Naive thymus-derived CD4-positive, alpha-beta T cell (primary cell): ENCODE measurements around the gene MIAT. TPM values are rescaled to one million over a fixed set of nuclear protein-coding genes. Genes with fewer than 3 reads are reported as not detected.

Source experiments
- ATAC-seq: fragments of 150-1000 bp; cut with Tn5 transposase; 2 replicates; pipeline ENCODE4 v1.10.0; 2021; ENCODE audit warnings: mild to moderate bottlenecking, moderate library complexity
- CTCF ChIA-PET: fragments of 350-600 bp; sonication (Branson Sonifier 250); formaldehyde crosslinking; loops from one replicate; lab custom pipeline; 2021; ENCODE audit warnings: antibody characterized with exemption; lab: Charles Lee
- POLR2A ChIA-PET: fragments of 350-600 bp; sonication (Branson Sonifier 250); formaldehyde crosslinking; loops from one replicate; lab custom pipeline; 2021; ENCODE audit warnings: antibody characterized with exemption, inconsistent platforms; lab: Charles Lee
- DNase-seq, 9 donors: peaks; one replicate each; pipeline versions ENCODE4 v3.0.0 to v3.0.0-alpha.2; 2020 to 2022; ENCODE audit warnings: mixed read lengths in 1 of 9
- H3K27ac ChIP-seq: one replicate; pipeline ENCODE4 v1.7.0; 2013; ENCODE audit warnings: mild to moderate bottlenecking, low read depth, low read length, moderate library complexity
- H3K27me3 ChIP-seq, 2 donors: one replicate each; pipeline ENCODE4 v1.7.0; 2013; ENCODE audit warnings: low read length in 2 of 2, mild to moderate bottlenecking in 2 of 2, moderate library complexity in 2 of 2; ENCODE audit not compliant: control insufficient read depth in 2 of 2, insufficient read depth in 2 of 2
- H3K36me3 ChIP-seq, 3 experiments: 1 replicate in 2 of 3; 2 replicates in 1 of 3; pipeline ENCODE4 v1.7.0; 2013; ENCODE audit warnings: low read length in 3 of 3, mild to moderate bottlenecking in 3 of 3, moderate library complexity in 1 of 3; ENCODE audit not compliant: insufficient read depth in 3 of 3, control insufficient read depth in 2 of 3
- H3K4me1 ChIP-seq, 2 donors: one replicate each; pipeline ENCODE4 v1.7.0; 2013; ENCODE audit warnings: low read length in 2 of 2, mild to moderate bottlenecking in 2 of 2, moderate library complexity in 1 of 2; ENCODE audit not compliant: control insufficient read depth in 2 of 2, insufficient read depth in 2 of 2
- H3K4me3 ChIP-seq: 2 replicates; pipeline ENCODE4 v1.7.0; 2013; ENCODE audit warnings: mild to moderate bottlenecking, low read length
- H3K9me3 ChIP-seq, 3 experiments: 1 replicate in 2 of 3; 2 replicates in 1 of 3; pipeline ENCODE4 v1.7.0; 2013; ENCODE audit warnings: low read length in 3 of 3; ENCODE audit not compliant: control insufficient read depth in 2 of 3
- H3K27ac Mint-ChIP-seq, 9 donors: one replicate each; pipeline ENCODE4 v1.8.0; 2020 to 2022; ENCODE audit warnings: mixed read lengths in 9 of 9, mild to moderate bottlenecking in 8 of 9, moderate library complexity in 5 of 9, inconsistent platforms in 2 of 9
- H3K27me3 Mint-ChIP-seq, 5 donors: one replicate each; pipeline ENCODE4 v1.8.0; 2021 to 2022; ENCODE audit warnings: mixed read lengths in 5 of 5, mild to moderate bottlenecking in 1 of 5
- H3K36me3 Mint-ChIP-seq, 5 donors: one replicate each; pipeline ENCODE4 v1.8.0; 2020 to 2022; ENCODE audit warnings: mixed read lengths in 5 of 5, mild to moderate bottlenecking in 3 of 5, inconsistent platforms in 1 of 5
- H3K4me1 Mint-ChIP-seq, 7 donors: one replicate each; pipeline ENCODE4 v1.8.0; 2020 to 2022; ENCODE audit warnings: mixed read lengths in 7 of 7, mild to moderate bottlenecking in 3 of 7, inconsistent platforms in 1 of 7
- H3K4me3 Mint-ChIP-seq, 10 donors: one replicate each; pipeline ENCODE4 v1.8.0; 2020 to 2022; ENCODE audit warnings: mild to moderate bottlenecking in 10 of 10, mixed read lengths in 10 of 10, moderate library complexity in 6 of 10, inconsistent platforms in 2 of 10
- H3K9me3 Mint-ChIP-seq, 11 donors: one replicate each; pipeline ENCODE4 v1.8.0; 2020 to 2022; ENCODE audit warnings: mixed read lengths in 11 of 11, mild to moderate bottlenecking in 4 of 11, inconsistent platforms in 1 of 11, moderate library complexity in 1 of 11
- intact Hi-C, 2 donors: fragments of 100-400 bp; cut with micrococcal nuclease; formaldehyde crosslinking; loops; one replicate each; pipeline ENCODE4 v1.15.1; 2023
- polyA plus RNA-seq, 2 donors: library from polyadenylated mRNA; unstranded; fragments of 300-500 nt; fragmentation: Illumina TruSeq; gene quantifications; one replicate each; pipeline ENCODE4 v1.2.3, GENCODE V29; 2021
- total RNA-seq, 6 experiments: library from RNA in 5 of 6; stranded (reverse) in 5 of 6; gene quantifications; 1 replicate in 5 of 6; 2 replicates in 1 of 6; pipeline ENCODE4 v1.2.3 and lab custom pipeline; 2021 to 2026

MIAT gene
- total and polyA plus RNA-seq, 7 experiments from 2014 or later = 0.05 to 156 (median 35.8) TPM

DNA sequence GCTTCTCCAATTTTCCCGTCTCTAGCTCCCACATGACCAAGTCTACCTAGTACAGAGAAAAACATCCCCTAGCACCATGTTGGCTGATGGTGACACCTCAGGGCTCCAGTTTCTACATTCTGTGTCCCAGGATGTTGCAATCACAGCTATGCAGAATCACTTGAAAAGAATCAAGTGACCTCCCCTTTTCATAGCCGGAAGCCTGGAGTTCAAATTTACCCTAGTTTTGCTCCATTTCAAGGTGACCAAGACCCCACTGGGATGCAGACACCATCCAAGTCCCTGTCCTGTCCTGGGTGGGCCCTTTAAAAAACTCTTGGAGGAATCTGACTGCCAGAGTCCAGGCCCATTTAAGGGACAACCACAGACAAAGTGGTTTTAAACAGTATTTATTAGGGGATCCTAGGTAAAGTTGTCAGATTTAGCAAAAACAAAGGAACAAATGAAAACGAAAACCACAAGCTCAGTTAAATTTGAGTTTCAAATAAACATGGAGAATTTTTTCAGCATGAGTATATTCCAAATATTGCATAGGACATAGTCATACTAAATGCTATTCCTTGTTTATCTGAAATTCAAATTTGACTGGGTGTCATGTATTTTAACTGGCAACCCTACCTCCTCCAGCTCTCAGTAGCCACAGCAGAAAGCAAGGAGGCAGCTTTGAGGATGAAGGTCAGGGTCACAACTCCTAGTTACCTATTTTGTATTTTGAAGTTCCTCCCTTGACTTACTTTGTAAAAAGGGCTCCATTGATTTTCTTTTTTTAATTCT is 52.4 kb downstream of the MIAT start:
- Histone ChIP-seq H3K27ac (no peak overlapping the region), H3K27me3 (no peaks in the 10 kb centered on the region), H3K36me3 (peaks cover 0 to 47% (median 4%) of the 10 kb centered on the region in 3 experiments), H3K4me3 (no peak overlapping the region), H3K4me1 (peaks cover 0 to 7% of the 10 kb centered on the region in 2 donors), H3K9me3 (no peaks in the 10 kb centered on the region)
- Mint-ChIP-seq H3K27ac (peak overlapping the region in 2 of 9 donors; percentile 22 to 64), H3K36me3 (peaks cover 24 to 73% (median 32%) of the 10 kb centered on the region in 5 donors), H3K4me1 (peaks cover 10 to 59% (median 53%) of the 10 kb centered on the region in 7 donors), H3K27me3 (no peaks in the 10 kb centered on the region), H3K9me3 (peaks cover 0 to 12% (median 2%) of the 10 kb centered on the region in 11 donors), H3K4me3 (no peak overlapping the region)
- POLR2A ChIA-PET = no interaction called here
- ATAC-seq (no peak), DNase-seq (no peak)
- intact Hi-C loops = no loop called here
- CTCF ChIA-PET = no interaction called here

GRCh38 chr22:26711205-26711963 is 54.0 kb downstream of the MIAT start:
- peaks cover 22 to 71% (median 31%) of the 10 kb centered on the region in 5 donors for H3K36me3 Mint-ChIP-seq
- Histone ChIP-seq H3K9me3 (no peaks in the 10 kb centered on the region), H3K4me1 (no peaks in the 10 kb centered on the region), H3K27ac (peak overlapping the region; percentile 20), H3K36me3 (peaks cover 0 to 58% (median 4%) of the 10 kb centered on the region in 3 experiments), H3K27me3 (no peaks in the 10 kb centered on the region), H3K4me3 (no peak overlapping the region)
- POLR2A ChIA-PET = no interaction called here
- DNase-seq (no peak), ATAC-seq (peak; percentile 55)
- no peaks in the 10 kb centered on the region for H3K27me3 Mint-ChIP-seq
- H3K4me3 Mint-ChIP-seq = no peak overlapping the region
- H3K4me1 Mint-ChIP-seq = peaks cover 10 to 52% (median 44%) of the 10 kb centered on the region in 7 donors
- CTCF ChIA-PET = no interaction called here
- H3K27ac Mint-ChIP-seq = peak overlapping the region in 4 of 9 donors; percentile 48 to 88 (median 66)
- peaks cover 0 to 12% (median 2%) of the 10 kb centered on the region in 11 donors for H3K9me3 Mint-ChIP-seq
- intact Hi-C loops = no loop called here

GRCh38 chr22:26712158-26712557 is 54.8 kb downstream of the MIAT start:
- Mint-ChIP-seq H3K4me1 (peaks cover 10 to 52% (median 44%) of the 10 kb centered on the region in 7 donors), H3K36me3 (peaks cover 19 to 70% (median 34%) of the 10 kb centered on the region in 5 donors)
- POLR2A ChIA-PET = no interaction called here

GRCh38 chr22:26713823-26714449 is 56.5 kb downstream of the MIAT start:
- Mint-ChIP-seq H3K27ac (peak overlapping the region in 2 of 9 donors; percentile 40 to 45), H3K9me3 (peaks cover 0 to 2% (median 0%) of the 10 kb centered on the region in 11 donors), H3K4me1 (peaks cover 14 to 47% (median 32%) of the 10 kb centered on the region in 7 donors), H3K4me3 (no peak overlapping the region), H3K36me3 (peaks cover 5 to 64% (median 22%) of the 10 kb centered on the region in 5 donors), H3K27me3 (no peaks in the 10 kb centered on the region)
- no peak for ATAC-seq
- no peaks in the 10 kb centered on the region for H3K4me1 ChIP-seq
- peaks cover under 1 to 65% (median 18%) of the 10 kb centered on the region in 3 experiments for H3K36me3 ChIP-seq
- no peak overlapping the region for H3K27ac ChIP-seq
- no peaks in the 10 kb centered on the region for H3K9me3 ChIP-seq
- H3K27me3 ChIP-seq = no peaks in the 10 kb centered on the region
- H3K4me3 ChIP-seq = no peak overlapping the region
- POLR2A ChIA-PET = no interaction called here
- no peak for DNase-seq
- CTCF ChIA-PET = no interaction called here
- intact Hi-C loops = no loop called here

More at GRCh38 chr22:26712158-26712557, 54.8 kb downstream of the MIAT start:
- H3K27me3 ChIP-seq = no peaks in the 10 kb centered on the region
- no peak overlapping the region for H3K27ac ChIP-seq
- Mint-ChIP-seq H3K27ac (peak overlapping the region in 1 of 9 donors; percentile 11), H3K27me3 (no peaks in the 10 kb centered on the region), H3K9me3 (peaks cover 0 to 7% (median 2%) of the 10 kb centered on the region in 11 donors), H3K4me3 (peak overlapping the region in 1 of 10 donors; percentile 29)
- intact Hi-C loops = no loop called here
- CTCF ChIA-PET = no interaction called here
- ATAC-seq = no peak
- H3K36me3 ChIP-seq = peaks cover 0 to 56% (median 4%) of the 10 kb centered on the region in 3 experiments
- H3K4me3 ChIP-seq = no peak overlapping the region
- H3K9me3 ChIP-seq = no peaks in the 10 kb centered on the region
- H3K4me1 ChIP-seq = no peaks in the 10 kb centered on the region
- no peak for DNase-seq

GRCh38 chr22:26714971-26715370 is 57.6 kb downstream of the MIAT start:
- no peak overlapping the region for H3K27ac ChIP-seq
- peaks cover 0 to 2% (median 0%) of the 10 kb centered on the region in 11 donors for H3K9me3 Mint-ChIP-seq
- peaks cover 14 to 48% (median 31%) of the 10 kb centered on the region in 7 donors for H3K4me1 Mint-ChIP-seq
- no peak for DNase-seq
- H3K9me3 ChIP-seq = no peaks in the 10 kb centered on the region
- ChIA-PET POLR2A (no interaction called here), CTCF (no interaction called here)
- ATAC-seq = no peak
- peaks cover 5 to 74% (median 17%) of the 10 kb centered on the region in 3 experiments for H3K36me3 ChIP-seq
- H3K27ac Mint-ChIP-seq = peak overlapping the region in 1 of 9 donors; percentile 33
- no peaks in the 10 kb centered on the region for H3K4me1 ChIP-seq
- intact Hi-C loops = no loop called here
- H3K36me3 Mint-ChIP-seq = peaks cover 5 to 64% (median 26%) of the 10 kb centered on the region in 5 donors
- peak overlapping the region in 1 of 10 donors; percentile 3 for H3K4me3 Mint-ChIP-seq
- H3K4me3 ChIP-seq = no peak overlapping the region
- no peaks in the 10 kb centered on the region for H3K27me3 ChIP-seq
- H3K27me3 Mint-ChIP-seq = no peaks in the 10 kb centered on the region

DNA sequence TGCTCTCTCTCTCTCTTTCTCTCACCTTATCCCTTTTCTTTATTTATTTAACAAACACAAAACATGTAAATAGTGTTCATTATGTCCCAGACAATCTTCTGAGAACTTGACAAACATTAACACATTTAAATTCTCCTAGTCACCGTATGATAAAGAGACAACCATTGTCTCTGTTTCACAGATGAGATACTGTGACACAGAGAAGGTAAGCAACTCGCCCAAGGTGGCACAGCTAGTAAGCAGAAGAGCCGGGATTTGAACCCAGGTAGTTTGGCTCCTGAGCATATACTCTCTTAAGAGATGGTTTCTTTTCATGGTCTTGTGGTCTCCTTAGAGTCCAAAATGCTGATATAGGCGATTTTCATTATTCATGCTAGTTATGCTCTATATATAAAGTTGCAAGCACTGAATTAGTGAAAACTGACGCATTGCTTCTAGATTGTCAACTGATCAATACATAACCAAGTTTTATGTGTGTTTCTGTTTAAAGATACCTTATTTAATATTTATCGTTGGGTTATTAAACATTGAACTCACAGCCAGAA is 58.1 kb downstream of the MIAT start:
- peak overlapping the region in 2 of 9 donors; percentile 33 to 75 for H3K27ac Mint-ChIP-seq
- ATAC-seq (no peak), DNase-seq (no peak)
- no peak overlapping the region for H3K27ac ChIP-seq
- ChIA-PET POLR2A (no interaction called here), CTCF (no interaction called here)
- intact Hi-C loops = no loop called here
- no peak overlapping the region for H3K4me3 ChIP-seq
- no peaks in the 10 kb centered on the region for H3K27me3 ChIP-seq
- H3K36me3 ChIP-seq = peaks cover 5 to 77% (median 20%) of the 10 kb centered on the region in 3 experiments
- no peaks in the 10 kb centered on the region for H3K4me1 ChIP-seq
- H3K27me3 Mint-ChIP-seq = no peaks in the 10 kb centered on the region
- H3K9me3 Mint-ChIP-seq = peaks cover 0 to 2% (median 0%) of the 10 kb centered on the region in 11 donors
- peaks cover 5 to 65% (median 30%) of the 10 kb centered on the region in 5 donors for H3K36me3 Mint-ChIP-seq
- peaks cover 14 to 45% (median 27%) of the 10 kb centered on the region in 7 donors for H3K4me1 Mint-ChIP-seq
- H3K9me3 ChIP-seq = no peaks in the 10 kb centered on the region
- peak overlapping the region in 1 of 10 donors; percentile 3 for H3K4me3 Mint-ChIP-seq
